ENCODE data around the gene MPO. TPM values are rescaled to one million over a fixed set of nuclear protein-coding genes. Genes with fewer than 3 reads are reported as not detected.
A peak's percentile ranks its signal among the peaks of the same experiment; 100 is the strongest.

MPO gene
- total and polyA plus RNA-seq, 2 of the 8 experiments (the other 6 are each of a cell fraction or from before 2014, with no cell fraction given): 0.06 to 0.74 TPM

GRCh38 chr17:58284613-58285421 lies 4.1 kb upstream of the MPO start:
- Histone ChIP-seq H3K79me1 (ENCODE audit: low read depth, low read length) (no peaks in the 10 kb centered on the region), H2BK5ac (ENCODE audit: low read depth, low read length) (peak overlapping the region; percentile 48; the same call in 1 of the 2 replicates), H3K23ac (ENCODE audit: insufficient read length) (no peak overlapping the region), H3K36me3 (ENCODE audit: control insufficient read depth in 2 of 4, insufficient read depth in 4 of 4, low read length in 3 of 4) (no peaks in the 10 kb centered on the region), H3K23me2 (ENCODE audit: low read depth, low read length) (no peaks in the 10 kb centered on the region), H3K27me3 (replicated peaks in 1 of 4; ENCODE audit: control insufficient read depth in 3 of 4, extremely low read depth in 1 of 4, insufficient read depth in 3 of 4, low read length in 3 of 4) (no peaks in the 10 kb centered on the region; a peak in 1 of 7 replicates), H3K18ac (ENCODE audit: extremely low read depth, low read length) (peak overlapping the region; percentile 73; the same call in 1 of the 2 replicates), H3K4me2 (ENCODE audit: insufficient read depth in 1 of 2, low read depth in 2 of 2, low read length in 2 of 2) (peak overlapping the region; percentile 9; a peak in 2 of 4 replicates), H4K91ac (replicated peaks; ENCODE audit: insufficient read length, low read length) (peak overlapping the region; percentile 41), H4K5ac (ENCODE audit: insufficient read length, low read depth, low read length) (peak overlapping the region; percentile 12), H2BK15ac (ENCODE audit: low read length) (no peak overlapping the region), H2BK120ac (replicated peaks; ENCODE audit: low read depth, low read length) (no peak overlapping the region), H2BK20ac (ENCODE audit: low read length) (0 out of 2 replicates have a peak overlapping the region, but pooled peaks have one; percentile 32), H3K9me3 (ENCODE audit: insufficient read depth in 2 of 2, low read depth in 1 of 2, low read length in 1 of 2) (no peaks in the 10 kb centered on the region), H3K56ac (replicated peaks; ENCODE audit: insufficient read length, low read depth, low read length) (peak overlapping the region; percentile 21), H3K27ac (ENCODE audit: low read depth, low read length) (no peak overlapping the region), H3K4me3 (ENCODE audit: extremely low read depth in 1 of 4, insufficient read depth in 2 of 4, low read depth in 3 of 4, low read length in 4 of 4) (peak overlapping the region in 1 of 4 experiments; percentile 0; a peak in 1 of 8 replicates), H3K9ac (replicated peaks in 1 of 4; ENCODE audit: extremely low read depth in 1 of 4, low read depth in 3 of 4, low read length in 3 of 4) (no peak overlapping the region), H4K8ac (ENCODE audit: extremely low read depth, insufficient read depth, low read length) (no peak overlapping the region; the same call in 1 of the 2 replicates), H3K79me2 (ENCODE audit: control insufficient read depth in 1 of 2, insufficient read depth in 2 of 2, low read length in 2 of 2) (no peaks in the 10 kb centered on the region), H3K4me1 (replicated peaks in 1 of 4; ENCODE audit: control insufficient read depth in 3 of 4, insufficient read depth in 4 of 4, low read length in 3 of 4) (peaks cover 0 to 8% (median 4%) of the 10 kb centered on the region in 4 experiments; a peak in 5 of 7 replicates), H3K14ac (ENCODE audit: insufficient read length) (no peak overlapping the region), H4K20me1 (replicated peaks in 1 of 2; ENCODE audit: control insufficient read depth in 1 of 2, insufficient read depth in 2 of 2, low read length in 2 of 2) (no peaks in the 10 kb centered on the region), H2BK12ac (ENCODE audit: low read depth, low read length) (peak overlapping the region; percentile 75; the same call in 1 of the 2 replicates), H3K4ac (replicated peaks; ENCODE audit: insufficient read length, low read depth, low read length) (no peak overlapping the region), H2AK5ac (ENCODE audit: low read depth, low read length) (no peak overlapping the region), H2AFZ (ENCODE audit: low read length) (peak overlapping the region; percentile 5; the same call in 1 of the 2 replicates)
- DNase-seq (ENCODE audit: low read depth in 1 of 2, low spot score in 2 of 2): peak; percentile 23 to 62
- 49% methylated on average over 6 of the region's 6 CpGs; no CpG with 5 or more reads in 1 of the 2 experiments for WGBS, 2 experiments (ENCODE audit: extremely low coverage in 1 of 2, insufficient coverage in 1 of 2, insufficient read length in 1 of 2, insufficient replicate concordance in 2 of 2, low coverage in 1 of 2, low lambda C conversion rate in 2 of 2, missing lambda C conversion rate in 1 of 2)
- CTCF ChIA-PET (ENCODE audit: partially characterized antibody): interaction anchor here (0.9 to 2.3 kb wide), 10 partner anchors 10 to 133 kb away, joined by 3 to 14 read pairs (median 4); partner anchors contain the start of gene RNF43
- peak; percentile 52 for FAIRE-seq
- POLR2A ChIA-PET (ENCODE audit: partially characterized antibody): interaction anchor here (0.8 to 2.5 kb wide), 9 partner anchors 9 to 347 kb away, joined by 3 to 9 read pairs (median 5); partner anchors contain the start of genes MTMR4, RNF43 and SUPT4H1
- peak; percentile 44; the same call in 1 of the 2 replicates for TF ChIP-seq MAX (IDR thresholded peaks at IDR 0.05)
- TF ChIP-seq BCL11A (IDR thresholded peaks at IDR 0.05; ENCODE audit: low read depth in 2 of 2, low read length in 2 of 2): no peak
- no peak for TF ChIP-seq BRCA1 (IDR thresholded peaks at IDR 0.05; ENCODE audit: low read depth, low read length)
- peak in 1 of 2 experiments; percentile 2; a peak in 1 of 4 replicates for TF ChIP-seq RAD21 (IDR thresholded peaks at IDR 0.05 in 1 of 2, conservative IDR thresholded peaks at IDR 0.05 in 1 of 2; ENCODE audit: low read depth in 2 of 2, low read length in 2 of 2)
- TF ChIP-seq FOSL1 (IDR thresholded peaks at IDR 0.05; ENCODE audit: insufficient read depth, low read depth, low read length): no peak
- TF ChIP-seq BACH1 (IDR thresholded peaks at IDR 0.05; ENCODE audit: low read length): no peak
- TF ChIP-seq CTCF (IDR thresholded peaks at IDR 0.05; ENCODE audit: control extremely low read depth in 1 of 3, insufficient read depth in 1 of 3, low read depth in 1 of 3, low read length in 3 of 3): peak in 1 of 3 experiments; percentile 8; a peak in 2 of 4 replicates
